HepG2 (cell line): Measurements from ENCODE around the gene LRP2. TPM values are rescaled to one million over a fixed set of nuclear protein-coding genes. Genes with fewer than 3 reads are reported as not detected.

Source experiments
- ATAC-seq: fragments of 200-7000 bp; cut with Tn5 transposase; 3 replicates; pipeline ENCODE4 v1.9.1; 2020; ENCODE audit warnings: mild to moderate bottlenecking, moderate library complexity
- BruUV-seq: library from RNA; stranded (reverse); fragments of 400-500 nt; replicated peaks from 2 replicates; lab custom pipeline; 2021; lab: Mats Ljungman, UMichigan
- CTCF ChIA-PET: fragments of 300-600 bp; formaldehyde crosslinking; extraction: SDS; loops from one replicate; lab custom pipeline; 2021; ENCODE audit warnings: low total read pairs, inconsistent platforms, low intra/inter-chr PET ratio; lab: Yijun Ruan, JAX
- POLR2A ChIA-PET: fragments of 350-600 bp; sonication (Branson Sonifier 250); formaldehyde crosslinking; loops from one replicate; lab custom pipeline; 2020; ENCODE audit warnings: antibody characterized with exemption, inconsistent platforms; lab: Yijun Ruan, JAX
- DNase-seq: peaks from one replicate; pipeline ENCODE4 v3.0.0-alpha.2; 2015; ENCODE audit warnings: low spot score
- FAIRE-seq: peaks from 3 replicates; lab custom pipeline; 2011; peaks lifted over from hg19 to GRCh38; lab: Jason Lieb, UNC
- H2AFZ ChIP-seq: one replicate; pipeline ENCODE4 v1.6.1; 2011; ENCODE audit warnings: low read length, inconsistent platforms
- H3K27ac ChIP-seq: fragments of 300-600 bp; 3 replicates; pipeline ENCODE4 v1.8.0; 2011; ENCODE audit warnings: mixed run types, mild to moderate bottlenecking, mixed read lengths, low read length, inconsistent platforms; ENCODE audit not compliant: insufficient read depth; ENCODE audit errors: extremely low read length
- H3K27me3 ChIP-seq, 2 experiments: fragments of 200-600 bp in 1 of 2; 2 replicates in 1 of 2; 3 replicates in 1 of 2; pipeline versions ENCODE4 v1.6.0 to v1.8.0; 2011; ENCODE audit warnings: low read length in 2 of 2, mild to moderate bottlenecking in 2 of 2, moderate library complexity in 2 of 2, inconsistent platforms in 1 of 2; ENCODE audit not compliant: insufficient read depth in 2 of 2, control insufficient read depth in 1 of 2
- H3K36me3 ChIP-seq, 2 experiments: fragments of 200-600 bp in 1 of 2; replicated peaks in 1 of 2; 2 replicates in 1 of 2; 3 replicates in 1 of 2; pipeline versions ENCODE4 v1.5.1 to v1.8.0; 2011; ENCODE audit warnings: low read length in 2 of 2, inconsistent platforms in 1 of 2; ENCODE audit not compliant: insufficient read depth in 2 of 2, control insufficient read depth in 1 of 2
- H3K4me1 ChIP-seq: 2 replicates; pipeline ENCODE4 v1.5.1; 2012; ENCODE audit warnings: low read length, inconsistent platforms; ENCODE audit not compliant: insufficient read depth
- H3K4me2 ChIP-seq: 2 replicates; pipeline ENCODE4 v1.6.0; 2011; ENCODE audit warnings: low read depth, low read length, inconsistent platforms
- H3K4me3 ChIP-seq, 3 experiments: fragments of 200-600 bp in 1 of 3; sonication (generic), shearing (Covaris generic) in 1 of 3; replicated peaks in 1 of 3; 2 replicates each; pipeline ENCODE4 v1.5.1; 2011 to 2016; ENCODE audit warnings: low read length in 3 of 3, inconsistent platforms in 2 of 3, low read depth in 2 of 3, mild to moderate bottlenecking in 2 of 3, control low read depth in 1 of 3, mixed read lengths in 1 of 3; ENCODE audit not compliant: insufficient read depth in 1 of 3
- H3K79me2 ChIP-seq: one replicate; pipeline ENCODE4 v1.6.1; 2011; ENCODE audit warnings: low read length, inconsistent platforms; ENCODE audit not compliant: insufficient read depth
- H3K9ac ChIP-seq: 2 replicates; pipeline ENCODE4 v1.6.0; 2011; ENCODE audit warnings: mild to moderate bottlenecking, low read depth, low read length, inconsistent platforms; ENCODE audit not compliant: insufficient read depth
- H3K9me3 ChIP-seq: 2 replicates; pipeline ENCODE4 v1.5.1; 2012; ENCODE audit warnings: mild to moderate bottlenecking, low read length
- H4K20me1 ChIP-seq: 2 replicates; pipeline ENCODE4 v1.6.0; 2011; ENCODE audit warnings: inconsistent platforms, mild to moderate bottlenecking, low read length, moderate library complexity; ENCODE audit not compliant: insufficient read depth
- ATF1 ChIP-seq: IDR thresholded peaks from 2 replicates; pipeline ENCODE4 v1.6.1; 2016; ENCODE audit warnings: mild to moderate bottlenecking, control low read depth
- CREB1 ChIP-seq, 2 experiments: fragments of 450-650 bp in 1 of 2; IDR thresholded peaks; 2 replicates each; pipeline ENCODE4 v1.6.1; 2016 to 2017; ENCODE audit warnings: control low read depth in 1 of 2, mild to moderate bottlenecking in 1 of 2, missing compliant biosample characterization in 1 of 2, missing genetic modification characterization in 1 of 2
- FOXK1 ChIP-seq: sonication (generic); formaldehyde crosslinking; IDR thresholded peaks from 2 replicates; pipeline ENCODE4 v1.4.0; 2020; ENCODE audit warnings: low read depth, missing genetic modification reagents, borderline replicate concordance
- RNF2 ChIP-seq: fragments of 450-650 bp; conservative IDR thresholded peaks from 2 replicates; pipeline ENCODE4 v1.6.1; 2016; ENCODE audit warnings: low read depth
- SSRP1 ChIP-seq: IDR thresholded peaks from 2 replicates; pipeline ENCODE4 v1.6.1; 2016; ENCODE audit warnings: control low read depth
- ZNF430 ChIP-seq: sonication (generic); formaldehyde crosslinking; IDR thresholded peaks from 2 replicates; pipeline ENCODE4 v1.9.0; 2021; ENCODE audit warnings: mild to moderate bottlenecking, missing genetic modification reagents
- ZNF660 ChIP-seq: sonication (generic); formaldehyde crosslinking; IDR thresholded peaks from 2 replicates; pipeline ENCODE4 v1.5.1; 2020; ENCODE audit warnings: mild to moderate bottlenecking, low read depth, missing genetic modification reagents, borderline replicate concordance
- ZNF83 ChIP-seq: sonication (generic); formaldehyde crosslinking; IDR thresholded peaks from 2 replicates; pipeline ENCODE4 v1.4.0; 2020; ENCODE audit warnings: missing genetic modification reagents, mild to moderate bottlenecking, borderline replicate concordance
- WGBS: methylation state at CpG from one replicate; pipeline ENCODE4 v1.1.6; 2017; ENCODE audit warnings: low lambda C conversion rate; 5-methylcytosine and 5-hydroxymethylcytosine counted together
- in situ Hi-C: cut with HindIII; loops from 2 replicates; pipeline ENCODE4 v1.10.0; 2017; ENCODE audit warnings: low pct_unique_long_range_greater_than_20kb; ENCODE audit not compliant: extremely low pct_ligation_motif_present
- intact Hi-C: fragments of 100-400 bp; cut with micrococcal nuclease; formaldehyde crosslinking; loops from one replicate; pipeline ENCODE4 v1.10.0; 2022; ENCODE audit not compliant: unreplicated experiment
- polyA plus RNA-seq, 8 experiments: library from polyadenylated mRNA; depleted of rRNA in 3 of 8; stranded (reverse) in 7 of 8; unstranded in 1 of 8; fragments of >200 nt; fragmentation: Illumina TruSeq in 4 of 8; extraction: Trizol in 4 of 8; gene quantifications; 2 replicates each; pipeline versions ENCODE4 v1.2.1 to v1.2.3, GENCODE V29; 2011 to 2016; ENCODE audit warnings: low read depth in 4 of 8, missing spikeins in 1 of 8, mixed read lengths in 1 of 8; ENCODE audit not compliant: insufficient read depth in 1 of 8
- total RNA-seq, 5 experiments: library from RNA; depleted of rRNA; stranded (reverse); fragments of >200 nt; fragmentation: Illumina TruSeq; extraction: Trizol; gene quantifications; 2 replicates each; pipeline ENCODE4 v1.2.3, GENCODE V29; 2016; ENCODE audit warnings: low read depth in 1 of 5

LRP2 gene
- total and polyA plus RNA-seq, 2 of the 13 experiments (the other 11 are each of a cell fraction or from before 2014, with no cell fraction given), result 0.03 to 0.15 TPM

GRCh38 chr2:169300636-169301530 is 61.5 kb downstream of the LRP2 start:
- no peaks in the 10 kb centered on the region for H3K4me1 ChIP-seq
- FAIRE-seq (no peak), DNase-seq (no peak), ATAC-seq (no peak)
- CTCF ChIA-PET, result no interaction called here
- no peak for TF ChIP-seq SSRP1 (CRISPR knock-in tag)
- TF ChIP-seq FOXK1 (CRISPR knock-in tag), result no peak
- no peak for TF ChIP-seq ATF1 (CRISPR knock-in tag)
- H3K9me3 ChIP-seq, result no peaks in the 10 kb centered on the region
- H4K20me1 ChIP-seq, result no peaks in the 10 kb centered on the region
- BruUV-seq, result no TSS peak
- in situ Hi-C loops, result no loop called here
- no peaks in the 10 kb centered on the region for H3K27me3 ChIP-seq
- no peaks in the 10 kb centered on the region for H3K79me2 ChIP-seq
- intact Hi-C loops, result no loop called here
- no peak overlapping the region for H3K4me2 ChIP-seq
- H2AFZ ChIP-seq, result no peak overlapping the region
- H3K27ac ChIP-seq, result no peak overlapping the region
- no peak overlapping the region for H3K9ac ChIP-seq
- no peak overlapping the region for H3K4me3 ChIP-seq
- H3K36me3 ChIP-seq, result no peaks in the 10 kb centered on the region
- WGBS, result 2% methylated on average over 5 of the region's 5 CpGs
- POLR2A ChIA-PET, result no interaction called here

- ATAC-seq, result no peak
- Histone ChIP-seq H3K27ac (no peak overlapping the region), H3K36me3 (no peaks in the 10 kb centered on the region), H3K4me3 (no peak overlapping the region), H3K4me1 (peaks cover 11% of the 10 kb centered on the region), H3K27me3 (peaks cover 0 to 9% of the 10 kb centered on the region in 2 experiments; a peak in 1 of 5 replicates), H2AFZ (no peak overlapping the region), H3K9ac (no peak overlapping the region), H3K4me2 (no peak overlapping the region), H3K9me3 (no peaks in the 10 kb centered on the region), H4K20me1 (no peaks in the 10 kb centered on the region), H3K79me2 (no peaks in the 10 kb centered on the region)
- ChIA-PET CTCF (no interaction called here), POLR2A (no interaction called here)
- no peak for DNase-seq
- no TSS peak for BruUV-seq
- intact Hi-C loops (no loop called here), in situ Hi-C loops (no loop called here)
- 0% methylated on average over 1 of the region's 1 CpG for WGBS
- no peak for TF ChIP-seq ZNF660
- TF ChIP-seq RNF2, result no peak
- no peak for TF ChIP-seq ZNF430 (CRISPR knock-in tag)
- peak; percentile 81 for TF ChIP-seq CREB1 (IDR thresholded peaks at IDR 0.05)
- no peak for TF ChIP-seq CREB1 (CRISPR knock-in tag; IDR thresholded peaks at IDR 0.05)
- TF ChIP-seq ZNF83 (CRISPR knock-in tag), result no peak
- no peak for FAIRE-seq
Measured at GRCh38 chr2:169298007-169298406, 64.3 kb downstream of the LRP2 start.
